Measurements from ENCODE around the gene FAM53B.

The FAM53B gene

GRCh38 chr10:124661660-124662180 lies 82.5 kb downstream of the FAM53B start:
- DNase-seq (ENCODE audit: low read depth), result no peak

DNA sequence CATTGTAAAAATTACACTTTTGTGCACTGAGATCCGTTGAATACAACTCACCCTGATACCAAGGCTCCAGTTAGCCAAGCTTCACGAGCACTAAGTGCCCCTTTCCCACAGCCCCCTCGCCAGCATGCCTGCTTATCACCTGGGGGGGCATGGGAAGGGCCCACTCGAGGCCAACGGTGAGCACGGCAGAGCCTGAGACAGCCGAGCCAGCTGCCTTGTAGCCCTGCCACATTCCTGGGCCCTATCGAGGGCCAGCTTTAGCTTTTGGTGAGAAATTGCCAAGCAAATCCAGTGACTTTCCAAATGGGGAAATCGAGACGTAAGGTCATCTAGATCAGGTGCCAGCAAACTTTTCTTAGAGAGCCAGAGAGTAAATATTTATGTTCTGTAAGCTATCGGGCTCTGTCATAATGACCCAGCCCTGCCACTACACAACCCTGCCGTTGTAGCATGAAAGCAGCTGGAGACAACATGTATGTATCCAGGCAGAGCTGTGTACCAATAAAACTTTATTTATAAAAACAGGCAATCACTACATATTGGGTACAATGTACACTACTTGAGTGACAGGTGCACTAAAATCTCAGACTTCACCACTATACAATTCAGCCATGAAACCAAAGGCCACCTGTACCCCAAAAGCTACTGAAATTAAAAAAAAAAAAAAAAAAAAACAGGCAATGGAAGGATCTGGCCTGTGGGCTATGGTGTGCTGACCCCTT lies 83.6 kb downstream of the FAM53B start:
- no peak for DNase-seq (ENCODE audit: low read depth)

DNA sequence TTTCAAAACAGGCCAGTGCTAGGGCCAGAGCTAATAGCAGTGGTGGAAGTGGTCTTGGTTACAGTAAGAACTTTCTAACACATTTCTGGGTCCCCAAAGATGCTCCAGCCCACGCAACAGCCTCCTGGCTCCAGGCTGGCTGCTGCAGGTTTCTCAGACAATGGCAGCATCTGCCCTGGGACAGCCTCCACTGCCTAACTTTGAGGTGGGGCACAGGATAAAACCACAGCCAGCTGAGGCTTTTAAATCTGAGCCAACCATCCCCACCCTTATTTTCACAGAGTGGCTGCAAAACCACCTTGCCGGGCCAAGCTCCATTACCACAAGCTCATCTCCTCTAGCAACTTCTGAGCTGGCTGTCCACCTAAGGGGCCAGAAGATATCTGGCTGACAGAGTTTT lies 84.8 kb downstream of the FAM53B start:
- DNase-seq (ENCODE audit: low read depth), result no peak

- no peak for DNase-seq (ENCODE audit: low read depth)
These were observed 85.5 kb downstream of the FAM53B start for GRCh38 chr10:124658591-124659242.

DNA sequence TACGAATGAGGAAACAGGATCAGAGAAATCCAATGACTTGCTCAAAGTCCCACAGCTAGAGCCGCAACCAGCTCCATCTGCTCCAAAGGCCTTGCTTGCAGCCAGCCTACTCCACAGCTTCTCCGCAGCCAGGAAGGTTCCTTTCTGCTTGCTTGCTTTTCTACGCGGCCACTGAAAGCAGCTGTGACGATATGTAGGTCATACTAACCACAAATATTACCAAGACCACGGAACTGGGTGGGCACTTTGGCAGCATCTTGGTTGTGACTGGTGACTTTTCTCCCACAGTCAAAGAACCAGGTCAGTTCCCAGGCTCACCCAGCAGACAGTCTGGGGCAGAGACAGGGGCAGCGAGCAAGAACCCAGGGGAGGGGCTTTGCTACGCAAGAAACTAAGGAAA lies 86.4 kb downstream of the FAM53B start:
- DNase-seq (ENCODE audit: low read depth), result no peak

- DNase-seq (ENCODE audit: low read depth), result no peak
These were observed 87.6 kb downstream of the FAM53B start for GRCh38 chr10:124656541-124656940.

- no peak for DNase-seq (ENCODE audit: low read depth)
These were observed 88.1 kb downstream of the FAM53B start for GRCh38 chr10:124656113-124656490.

DNA sequence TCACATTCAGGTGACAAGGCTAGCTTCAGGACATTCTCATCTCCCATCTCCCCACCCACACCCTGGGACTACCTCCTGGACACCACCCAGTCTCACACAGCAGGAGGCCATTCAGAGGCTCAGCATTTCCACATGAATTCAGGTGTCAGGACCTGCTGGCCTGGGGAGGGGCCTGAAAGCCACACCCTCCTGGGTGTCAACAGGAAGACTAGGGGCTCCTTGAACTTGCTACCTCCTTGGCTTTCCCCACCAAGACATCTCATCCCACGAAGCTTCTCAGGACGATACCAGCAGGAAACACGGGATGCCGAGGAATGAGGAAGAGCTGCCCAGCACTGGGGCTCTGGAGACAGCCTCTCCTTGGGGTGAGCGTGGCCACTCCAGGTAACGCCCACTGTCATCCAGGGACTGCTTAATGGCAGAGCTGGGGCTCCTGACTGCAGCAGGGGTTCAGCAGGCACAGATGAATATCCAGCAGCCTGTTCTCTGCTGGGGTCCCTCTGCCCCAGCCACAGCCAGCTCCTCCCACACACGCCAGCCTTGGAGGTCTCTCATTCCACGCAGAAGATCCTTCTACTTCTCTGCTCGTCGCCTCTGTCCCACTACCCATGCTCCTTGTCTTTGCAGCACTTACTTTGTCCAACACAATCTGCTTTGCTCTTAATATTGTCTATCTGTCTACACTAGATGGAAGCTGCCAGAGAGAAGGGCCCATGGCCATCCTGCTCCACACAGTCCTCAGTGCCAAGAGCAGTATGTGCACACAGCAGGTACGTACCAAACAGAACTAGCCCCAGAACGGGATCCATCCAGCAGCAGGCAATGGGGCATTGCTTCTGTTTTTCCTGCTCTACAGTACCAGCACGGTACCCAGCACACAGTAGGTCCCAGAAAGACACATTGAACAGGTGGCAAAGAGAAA lies 88.7 kb downstream of the FAM53B start:
- DNase-seq (ENCODE audit: low read depth), result no peak

GRCh38 chr10:124654686-124655085 lies 89.5 kb downstream of the FAM53B start:
- DNase-seq (ENCODE audit: low read depth), result no peak

DNA sequence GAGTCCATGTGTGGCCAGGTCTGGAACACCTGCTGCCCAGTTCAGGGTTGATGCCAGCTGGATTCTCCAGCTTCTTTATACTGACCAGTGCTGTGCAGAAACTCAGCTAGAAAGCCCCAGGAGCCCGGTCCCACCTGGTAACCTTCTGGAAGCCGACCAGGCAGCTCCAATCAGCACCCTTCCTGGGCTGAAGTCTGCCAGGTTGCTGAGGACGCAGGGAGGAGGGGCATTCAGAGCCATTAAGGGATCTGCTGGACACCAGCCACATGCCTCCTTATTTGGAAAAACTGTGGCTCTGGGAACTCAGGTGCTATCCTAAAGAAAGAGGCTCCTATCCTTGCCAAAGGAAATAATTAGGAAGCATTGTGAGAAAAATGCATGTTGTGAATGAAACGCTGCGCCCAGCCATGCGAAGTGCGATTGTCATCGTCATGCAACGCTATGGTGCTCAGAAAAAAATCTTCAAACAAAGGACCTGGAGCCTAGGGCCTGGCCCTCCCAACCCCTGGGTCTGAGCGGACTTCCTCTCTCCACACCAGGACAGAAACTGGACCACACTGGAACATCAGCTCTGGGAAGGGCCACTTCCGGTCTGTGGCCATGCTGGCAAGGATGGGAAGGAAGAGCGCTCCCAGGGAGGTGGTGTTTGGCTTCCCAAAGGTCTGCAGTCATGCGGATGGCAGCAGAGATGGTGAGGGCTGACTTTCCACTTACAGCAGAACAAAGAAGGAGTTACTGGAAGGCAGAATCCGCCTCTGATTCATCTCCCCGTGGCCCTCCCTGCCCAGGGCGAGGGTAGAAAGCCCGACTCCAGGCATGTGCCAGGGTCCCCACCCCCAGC lies 90.1 kb downstream of the FAM53B start:
- DNase-seq (ENCODE audit: low read depth), result no peak

DNA sequence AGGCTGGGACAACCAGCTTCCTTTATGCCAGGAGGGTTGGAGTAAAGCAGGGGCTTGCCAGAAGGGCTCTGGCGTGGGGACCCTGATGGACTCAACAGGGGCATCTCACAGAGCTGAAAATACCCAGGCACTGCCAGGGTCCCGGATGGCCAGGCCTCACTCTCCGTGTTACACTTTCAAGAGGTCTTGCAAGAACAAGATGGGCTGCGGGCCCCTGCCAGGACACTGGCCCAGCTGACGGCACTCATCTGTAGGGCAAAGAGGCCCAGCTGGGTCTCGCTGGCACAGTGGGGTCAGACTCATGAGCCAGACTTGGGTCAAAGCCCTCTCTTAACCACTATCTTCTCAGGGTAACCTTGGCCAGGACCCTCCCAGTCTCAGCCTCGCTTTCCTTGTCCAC lies 90.9 kb downstream of the FAM53B start:
- DNase-seq (ENCODE audit: low read depth), result no peak

DNA sequence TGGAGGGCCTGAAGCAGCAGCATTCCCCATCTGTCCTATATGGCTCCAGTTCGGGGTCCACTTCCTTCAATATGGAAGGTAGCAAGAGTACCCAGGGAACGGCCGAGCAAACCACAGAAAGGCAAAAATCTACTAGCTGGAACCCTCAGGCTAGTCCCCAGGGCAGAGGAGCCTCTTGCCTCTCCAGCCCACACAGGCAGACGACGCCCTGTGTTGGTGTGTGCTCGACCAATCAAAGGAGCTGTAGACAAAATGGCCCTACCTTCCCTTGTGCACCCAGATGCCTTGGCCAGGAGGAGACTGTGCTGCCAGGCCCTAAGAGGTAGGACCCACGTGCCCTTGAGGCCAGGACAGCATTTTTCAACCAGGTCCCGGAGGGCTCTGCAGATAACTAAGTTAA lies 91.5 kb downstream of the FAM53B start:
- no peak for DNase-seq (ENCODE audit: low read depth)

GRCh38 chr10:124652200-124652599 lies 92.0 kb downstream of the FAM53B start:
- no peak for DNase-seq (ENCODE audit: low read depth)

DNA sequence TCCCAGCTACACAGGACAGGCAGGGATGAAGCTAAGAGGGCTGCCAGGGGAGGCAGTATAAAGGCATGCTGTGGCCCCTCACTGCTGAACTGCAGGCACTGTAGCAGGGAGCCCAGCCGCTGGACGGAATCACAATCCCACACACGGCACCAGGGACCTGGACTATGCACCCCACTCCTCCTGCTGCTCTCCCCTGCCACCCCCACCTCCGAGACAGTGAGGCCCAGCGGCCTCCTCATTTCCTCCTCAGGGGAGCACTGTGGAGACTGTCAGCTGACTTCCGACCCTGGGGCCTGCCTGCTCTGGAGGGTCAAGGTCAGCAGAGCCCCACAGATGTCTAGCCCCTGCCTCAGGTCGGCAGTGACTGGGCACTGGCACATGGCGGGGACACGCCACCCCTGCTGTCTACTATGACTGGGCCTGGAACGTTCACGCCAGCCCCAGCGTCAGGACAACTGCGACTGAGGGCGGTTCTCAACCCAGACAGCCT lies 92.7 kb downstream of the FAM53B start:
- no peak for DNase-seq (ENCODE audit: low read depth)

DNA sequence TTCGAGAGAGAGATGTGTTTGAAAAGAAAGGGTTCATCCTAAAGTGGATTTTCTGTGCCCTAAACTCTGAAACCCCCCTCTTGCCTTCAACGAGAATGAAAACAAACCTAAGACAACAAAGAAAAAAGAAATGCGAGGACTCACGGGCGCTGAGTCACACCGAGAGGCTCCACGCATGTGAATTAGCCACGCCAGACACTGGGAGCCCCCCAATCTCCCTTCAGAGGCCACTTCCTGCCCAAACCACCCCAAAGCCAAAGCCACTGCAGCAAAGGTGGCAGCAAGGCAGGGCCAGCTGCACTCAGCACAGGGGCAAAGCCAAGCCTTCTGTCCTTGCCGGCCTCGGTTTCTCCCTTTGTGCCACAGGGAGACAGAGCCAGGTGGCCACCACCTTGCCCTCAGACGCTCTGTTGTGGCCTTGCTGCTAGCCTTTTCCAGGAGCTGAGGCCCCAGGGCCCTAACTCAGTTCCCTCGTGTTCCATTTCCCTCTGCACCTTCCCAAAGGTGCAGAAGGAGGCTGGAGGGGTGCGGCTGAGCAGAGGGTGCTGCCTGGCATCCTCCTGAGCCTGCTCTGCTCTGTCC lies 93.3 kb downstream of the FAM53B start:
- no peak for DNase-seq (ENCODE audit: low read depth)

GRCh38 chr10:124650263-124650662 lies 93.9 kb downstream of the FAM53B start:
- no peak for DNase-seq (ENCODE audit: low read depth)

GRCh38 chr10:124649214-124649613 lies 95.0 kb downstream of the FAM53B start:
- DNase-seq (ENCODE audit: low read depth), result no peak

- no peak for DNase-seq (ENCODE audit: low read depth)
These were observed 95.4 kb downstream of the FAM53B start for GRCh38 chr10:124648738-124649137.

GRCh38 chr10:124648131-124648475 lies 96.1 kb downstream of the FAM53B start:
- no peak for DNase-seq (ENCODE audit: low read depth)

DNA sequence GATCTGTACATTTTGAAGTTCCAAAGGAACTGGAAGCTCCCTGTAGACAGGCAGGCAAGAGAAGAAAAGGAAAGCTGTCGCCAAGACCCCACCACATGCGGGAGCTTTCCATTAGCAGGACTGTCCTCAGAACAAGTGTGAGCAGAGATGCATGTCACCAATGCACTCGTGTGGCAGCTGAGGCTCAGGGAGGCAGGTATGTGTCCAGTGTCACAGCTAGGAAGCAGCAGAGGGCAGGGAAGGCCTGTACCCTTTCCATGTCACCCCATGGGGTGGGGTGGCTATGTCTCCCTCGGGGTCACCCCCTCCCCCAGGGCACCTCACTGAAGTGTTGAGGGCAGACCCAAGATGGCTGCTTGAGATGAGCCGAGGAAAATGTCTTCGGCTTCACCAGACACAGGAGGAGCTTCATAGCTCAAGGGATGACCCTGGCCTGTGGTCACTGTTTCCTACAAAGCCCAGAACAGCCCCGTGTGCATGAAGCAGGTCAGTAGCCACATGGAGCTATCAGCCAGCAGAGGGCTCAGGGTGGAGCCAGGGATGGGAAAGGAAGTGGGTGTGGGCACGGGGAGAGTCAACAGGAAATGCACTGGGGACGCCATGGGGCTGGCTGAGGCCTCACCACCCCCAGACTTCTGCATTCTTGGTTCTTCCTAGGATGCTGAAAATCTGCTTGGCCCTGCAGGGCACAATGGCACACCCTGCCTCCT lies 96.6 kb downstream of the FAM53B start:
- peak; percentile 79 for DNase-seq (ENCODE audit: low read depth)

Measured in CMK (cell line).